G401.6 (cell line): ENCODE measurements around the gene EXD3.
A peak's percentile ranks its signal among the peaks of the same experiment; 100 is the strongest.

Experiments used
- FAIRE-seq: peaks from 2 replicates; lab custom pipeline; 2012; peaks lifted over from hg19 to GRCh38; lab: Jason Lieb, UNC

EXD3 gene

GRCh38 chr9:137447722-137448601, 25.0 kb upstream of the EXD3 start:
- FAIRE-seq, result no peak

- FAIRE-seq, result no peak
Observed at GRCh38 chr9:137446851-137447471, 24.0 kb upstream of the EXD3 start.

GRCh38 chr9:137445930-137446431, 23.0 kb upstream of the EXD3 start:
- no peak for FAIRE-seq

GRCh38 chr9:137445275-137445807, 22.4 kb upstream of the EXD3 start:
- peak; percentile 27 for FAIRE-seq

- FAIRE-seq, result no peak
Observed at GRCh38 chr9:137444106-137444790, 21.3 kb upstream of the EXD3 start.

- no peak for FAIRE-seq
Observed at GRCh38 chr9:137441935-137442321, 19.0 kb upstream of the EXD3 start.

GRCh38 chr9:137441289-137441934, 18.4 kb upstream of the EXD3 start, which contains the start of gene ENTPD8:
Gene ENTPD8 (minus strand): TSS chr9:137441357. CDS start chr9:137438285, 3,072 bp downstream.
- FAIRE-seq, result no peak

GRCh38 chr9:137439158-137439714, 16.3 kb upstream of the EXD3 start:
- FAIRE-seq, result no peak

- FAIRE-seq, result no peak
Observed at GRCh38 chr9:137438591-137439157, 15.7 kb upstream of the EXD3 start.

GRCh38 chr9:137437691-137438590, 15.0 kb upstream of the EXD3 start:
- FAIRE-seq, result no peak

- FAIRE-seq, result no peak
Observed at GRCh38 chr9:137436761-137437600, 14.0 kb upstream of the EXD3 start.

GRCh38 chr9:137435980-137436760, 13.2 kb upstream of the EXD3 start:
- no peak for FAIRE-seq

- no peak for FAIRE-seq
Observed at GRCh38 chr9:137435381-137435891, 12.5 kb upstream of the EXD3 start.

GRCh38 chr9:137434498-137435380, 11.8 kb upstream of the EXD3 start:
- FAIRE-seq, result no peak

- FAIRE-seq, result no peak
Observed at GRCh38 chr9:137433916-137434431, 11.0 kb upstream of the EXD3 start.

GRCh38 chr9:137433349-137433915, 10.5 kb upstream of the EXD3 start:
- no peak for FAIRE-seq
